Caco-2 (cell line): ENCODE data around the gene PLOD2. TPM values are rescaled to one million over a fixed set of nuclear protein-coding genes. Genes with fewer than 3 reads are reported as not detected.

Experiments used
- BruUV-seq: library from RNA; stranded (reverse); fragments of 400-500 nt; replicated peaks from 2 replicates; lab custom pipeline; 2021; lab: Mats Ljungman, UMichigan
- CTCF ChIA-PET: fragments of 300-600 bp; sonication (Branson Sonifier 250); formaldehyde crosslinking; loops from one replicate; lab custom pipeline; 2022; ENCODE audit warnings: antibody characterized with exemption; lab: Charles Lee
- POLR2A ChIA-PET: fragments of 300-600 bp; sonication (Branson Sonifier 250); formaldehyde crosslinking; loops from one replicate; lab custom pipeline; 2022; ENCODE audit warnings: antibody characterized with exemption; lab: Charles Lee
- DNase-seq, 2 experiments: peaks; one replicate each; pipeline versions ENCODE4 v3.0.0 to v3.0.0-alpha.2; 2020 to 2022
- H3K27me3 ChIP-seq: replicated peaks from 2 replicates; pipeline ENCODE4 v1.6.0; 2011; ENCODE audit warnings: low read length; ENCODE audit not compliant: control insufficient read depth, insufficient read depth
- H3K36me3 ChIP-seq: 2 replicates; pipeline ENCODE4 v1.5.1; 2011; ENCODE audit warnings: low read length; ENCODE audit not compliant: control insufficient read depth, insufficient read depth
- H3K4me1 ChIP-seq: fragments of 250-450 bp; sonication (Bioruptor Pico); 2 replicates; pipeline ENCODE4 v1.5.1; 2020; ENCODE audit warnings: mild to moderate bottlenecking
- H3K4me3 ChIP-seq: 2 replicates; pipeline ENCODE4 v1.5.1; 2011; ENCODE audit warnings: low read depth, mild to moderate bottlenecking, control low read depth, low read length
- H3K9me3 ChIP-seq: fragments of 250-450 bp; sonication (Bioruptor Pico); 2 replicates; pipeline ENCODE4 v1.5.1; 2020; ENCODE audit warnings: mild to moderate bottlenecking, moderate library complexity
- H3K27ac Mint-ChIP-seq: one replicate; pipeline ENCODE4 v1.8.0; 2022; ENCODE audit warnings: mixed read lengths; ENCODE audit not compliant: unreplicated experiment
- H3K27me3 Mint-ChIP-seq: one replicate; pipeline ENCODE4 v1.8.0; 2022; ENCODE audit warnings: mixed read lengths; ENCODE audit not compliant: insufficient read depth, unreplicated experiment
- H3K36me3 Mint-ChIP-seq: one replicate; pipeline ENCODE4 v1.8.0; 2022; ENCODE audit warnings: mild to moderate bottlenecking, mixed read lengths; ENCODE audit not compliant: insufficient read depth, unreplicated experiment
- H3K4me1 Mint-ChIP-seq: one replicate; pipeline ENCODE4 v1.8.0; 2022; ENCODE audit warnings: low read depth, mixed read lengths; ENCODE audit not compliant: unreplicated experiment
- H3K4me3 Mint-ChIP-seq: one replicate; pipeline ENCODE4 v1.8.0; 2022; ENCODE audit warnings: mild to moderate bottlenecking, moderate library complexity, mixed read lengths; ENCODE audit not compliant: unreplicated experiment
- H3K9me3 Mint-ChIP-seq: one replicate; pipeline ENCODE4 v1.8.0; 2022; ENCODE audit warnings: mixed read lengths; ENCODE audit not compliant: unreplicated experiment
- intact Hi-C: fragments of 100-400 bp; cut with micrococcal nuclease; formaldehyde crosslinking; loops from one replicate; pipeline ENCODE4 v1.10.0; 2022; ENCODE audit not compliant: unreplicated experiment
- total RNA-seq: library from RNA; stranded (reverse); gene quantifications from 2 replicates; pipeline ENCODE4 v1.2.3, GENCODE V29; 2022
- TF ChIP-seq, protein P1 (sequence below), 2 experiments: fragments of 200-600 bp in 1 of 2; IDR thresholded peaks; 1 replicate in 1 of 2; 2 replicates in 1 of 2; pipeline versions ENCODE4 v1.5.1 to v1.8.0; 2011 to 2022; ENCODE audit warnings: antibody characterized with exemption in 1 of 2, control low read depth in 1 of 2, inconsistent platforms in 1 of 2, low read depth in 1 of 2, low read length in 1 of 2, mild to moderate bottlenecking in 1 of 2, moderate library complexity in 1 of 2; ENCODE audit not compliant: insufficient read depth in 1 of 2, severe bottlenecking in 1 of 2, unreplicated experiment in 1 of 2

Gene PLOD2
- total RNA-seq, 1 experiment from 2014 or later: 53.1 TPM

DNA sequence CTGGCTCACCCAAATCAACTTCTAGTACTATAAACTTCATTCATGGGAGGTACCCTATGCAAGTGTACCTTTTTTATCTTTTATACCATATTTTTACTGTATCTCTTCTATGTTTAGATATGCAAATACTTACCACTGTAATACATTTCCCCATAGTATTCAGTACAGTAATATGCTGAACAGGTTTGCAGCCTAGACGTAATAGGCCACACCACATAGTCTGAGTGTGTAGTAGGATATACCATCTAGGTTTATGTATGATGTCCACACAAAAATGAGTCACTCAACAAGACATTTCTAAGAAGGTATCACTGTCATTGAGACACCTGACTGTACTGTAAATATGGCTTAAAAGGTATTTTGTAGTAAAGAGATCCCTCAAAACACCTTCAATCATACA lies 124.7 kb downstream of the PLOD2 start:
- BruUV-seq: no TSS peak
- CTCF ChIA-PET: no interaction called here
- Mint-ChIP-seq H3K27ac (no peak overlapping the region), H3K4me3 (no peak overlapping the region), H3K9me3 (peaks cover 6% of the 10 kb centered on the region), H3K27me3 (peaks cover 3% of the 10 kb centered on the region), H3K4me1 (no peaks in the 10 kb centered on the region), H3K36me3 (no peaks in the 10 kb centered on the region)
- no peak for DNase-seq
- POLR2A ChIA-PET: no interaction called here
- Histone ChIP-seq H3K4me3 (no peak overlapping the region), H3K36me3 (no peaks in the 10 kb centered on the region), H3K4me1 (no peaks in the 10 kb centered on the region), H3K27me3 (no peaks in the 10 kb centered on the region), H3K9me3 (no peaks in the 10 kb centered on the region)
- intact Hi-C loops: no loop called here
- TF ChIP-seq, protein P1, sequence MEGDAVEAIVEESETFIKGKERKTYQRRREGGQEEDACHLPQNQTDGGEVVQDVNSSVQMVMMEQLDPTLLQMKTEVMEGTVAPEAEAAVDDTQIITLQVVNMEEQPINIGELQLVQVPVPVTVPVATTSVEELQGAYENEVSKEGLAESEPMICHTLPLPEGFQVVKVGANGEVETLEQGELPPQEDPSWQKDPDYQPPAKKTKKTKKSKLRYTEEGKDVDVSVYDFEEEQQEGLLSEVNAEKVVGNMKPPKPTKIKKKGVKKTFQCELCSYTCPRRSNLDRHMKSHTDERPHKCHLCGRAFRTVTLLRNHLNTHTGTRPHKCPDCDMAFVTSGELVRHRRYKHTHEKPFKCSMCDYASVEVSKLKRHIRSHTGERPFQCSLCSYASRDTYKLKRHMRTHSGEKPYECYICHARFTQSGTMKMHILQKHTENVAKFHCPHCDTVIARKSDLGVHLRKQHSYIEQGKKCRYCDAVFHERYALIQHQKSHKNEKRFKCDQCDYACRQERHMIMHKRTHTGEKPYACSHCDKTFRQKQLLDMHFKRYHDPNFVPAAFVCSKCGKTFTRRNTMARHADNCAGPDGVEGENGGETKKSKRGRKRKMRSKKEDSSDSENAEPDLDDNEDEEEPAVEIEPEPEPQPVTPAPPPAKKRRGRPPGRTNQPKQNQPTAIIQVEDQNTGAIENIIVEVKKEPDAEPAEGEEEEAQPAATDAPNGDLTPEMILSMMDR (IDR thresholded peaks at IDR 0.05; ENCODE audit: insufficient read depth in 1 of 2, low read depth in 1 of 2, low read length in 1 of 2, severe bottlenecking in 1 of 2, unreplicated experiment in 1 of 2): no peak

DNA sequence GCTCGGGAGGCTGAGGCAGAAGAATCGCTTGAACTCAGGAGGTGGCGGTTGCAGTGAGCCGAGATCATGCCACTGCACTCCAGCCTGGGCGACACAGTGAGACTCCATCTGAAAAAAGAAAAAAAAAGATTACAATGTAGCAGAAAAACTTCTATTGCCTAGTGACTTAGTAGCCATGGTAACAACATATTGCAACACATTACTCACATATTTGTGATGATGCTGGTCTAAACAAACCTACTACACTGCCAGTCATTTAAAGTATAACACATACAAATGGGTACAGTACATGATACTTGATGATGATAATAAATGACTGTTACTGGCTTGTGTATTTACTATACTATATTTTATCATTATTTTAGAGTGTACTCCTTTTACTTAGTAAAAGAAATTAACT lies 125.6 kb downstream of the PLOD2 start:
- H3K4me3 ChIP-seq: no peak overlapping the region
- TF ChIP-seq, protein P1 (IDR thresholded peaks at IDR 0.05; ENCODE audit: insufficient read depth in 1 of 2, low read depth in 1 of 2, low read length in 1 of 2, severe bottlenecking in 1 of 2, unreplicated experiment in 1 of 2): no peak
- Mint-ChIP-seq H3K27ac (no peak overlapping the region), H3K4me1 (no peaks in the 10 kb centered on the region), H3K9me3 (peaks cover 9% of the 10 kb centered on the region), H3K36me3 (no peaks in the 10 kb centered on the region), H3K4me3 (no peak overlapping the region), H3K27me3 (peaks cover 3% of the 10 kb centered on the region)
- BruUV-seq: no TSS peak
- no peaks in the 10 kb centered on the region for H3K36me3 ChIP-seq
- no peaks in the 10 kb centered on the region for H3K4me1 ChIP-seq
- ChIA-PET POLR2A (no interaction called here), CTCF (no interaction called here)
- intact Hi-C loops: no loop called here
- no peaks in the 10 kb centered on the region for H3K27me3 ChIP-seq
- no peak for DNase-seq
- no peaks in the 10 kb centered on the region for H3K9me3 ChIP-seq

DNA sequence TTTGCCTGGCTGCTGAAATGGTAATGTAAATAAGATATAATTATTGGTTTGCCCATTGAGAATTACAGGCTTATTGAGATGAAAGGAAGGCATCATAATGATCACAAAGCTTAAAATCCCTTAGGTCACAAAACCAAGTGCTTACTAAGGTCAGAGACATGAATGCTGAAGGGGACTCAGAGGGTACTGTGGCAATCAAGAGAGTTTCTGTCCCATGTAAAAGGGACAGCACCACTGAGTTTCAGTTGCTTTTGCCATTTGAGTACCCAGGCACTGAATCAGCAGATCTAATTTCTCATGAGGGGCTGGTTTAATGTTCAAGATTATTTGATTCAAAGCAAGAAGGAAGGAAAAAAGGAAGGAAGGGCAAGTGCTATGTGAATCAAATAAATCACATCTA lies 127.0 kb downstream of the PLOD2 start:
- Histone ChIP-seq H3K4me3 (no peak overlapping the region), H3K9me3 (no peaks in the 10 kb centered on the region), H3K27me3 (no peaks in the 10 kb centered on the region), H3K4me1 (no peaks in the 10 kb centered on the region), H3K36me3 (no peaks in the 10 kb centered on the region)
- Mint-ChIP-seq H3K4me1 (no peaks in the 10 kb centered on the region), H3K27me3 (peaks cover 3% of the 10 kb centered on the region), H3K9me3 (peaks cover 9% of the 10 kb centered on the region), H3K4me3 (no peak overlapping the region), H3K36me3 (no peaks in the 10 kb centered on the region), H3K27ac (no peak overlapping the region)
- TF ChIP-seq, protein P1 (IDR thresholded peaks at IDR 0.05; ENCODE audit: insufficient read depth in 1 of 2, low read depth in 1 of 2, low read length in 1 of 2, severe bottlenecking in 1 of 2, unreplicated experiment in 1 of 2): no peak
- CTCF ChIA-PET: no interaction called here
- POLR2A ChIA-PET: no interaction called here
- intact Hi-C loops: no loop called here
- no peak for DNase-seq
- BruUV-seq: no TSS peak
